ENCODE data around the gene KRT12. TPM values are rescaled to one million over a fixed set of nuclear protein-coding genes. Genes with fewer than 3 reads are reported as not detected.

KRT12 gene
- total and polyA plus RNA-seq, 9 of the 15 experiments (the other 6 are each of a cell fraction or from before 2014, with no cell fraction given), result 0.18 to 7.0 (median 2.2) TPM

- POLR2A ChIA-PET, result interaction anchor here (0.7 kb wide), 1 partner anchor 391 kb away, joined by 3 read pairs; no protein-coding TSS in a partner anchor
- H3K9me3 ChIP-seq (replicated peaks; ENCODE audit: control insufficient read depth, insufficient read depth, low read depth, low read length), result no peaks in the 10 kb centered on the region
- no peak for TF ChIP-seq ARHGAP35 (IDR thresholded peaks at IDR 0.05; ENCODE audit: partially characterized antibody)
- TF ChIP-seq CBX1 (IDR thresholded peaks at IDR 0.05; ENCODE audit: low read depth), result no peak
- no peak for TF ChIP-seq BHLHE40 (IDR thresholded peaks at IDR 0.05; ENCODE audit: low read length)
- TF ChIP-seq PBX2 (CRISPR knock-in tag; IDR thresholded peaks at IDR 0.05; ENCODE audit: low read depth), result no peak
- no peak for TF ChIP-seq PBX2 (tag; conservative IDR thresholded peaks at IDR 0.05; ENCODE audit: low read depth)
- no peak for TF ChIP-seq POLR3G (IDR thresholded peaks at IDR 0.05; ENCODE audit: extremely low read depth, insufficient read length, insufficient replicate concordance)
- TF ChIP-seq, protein P1, sequence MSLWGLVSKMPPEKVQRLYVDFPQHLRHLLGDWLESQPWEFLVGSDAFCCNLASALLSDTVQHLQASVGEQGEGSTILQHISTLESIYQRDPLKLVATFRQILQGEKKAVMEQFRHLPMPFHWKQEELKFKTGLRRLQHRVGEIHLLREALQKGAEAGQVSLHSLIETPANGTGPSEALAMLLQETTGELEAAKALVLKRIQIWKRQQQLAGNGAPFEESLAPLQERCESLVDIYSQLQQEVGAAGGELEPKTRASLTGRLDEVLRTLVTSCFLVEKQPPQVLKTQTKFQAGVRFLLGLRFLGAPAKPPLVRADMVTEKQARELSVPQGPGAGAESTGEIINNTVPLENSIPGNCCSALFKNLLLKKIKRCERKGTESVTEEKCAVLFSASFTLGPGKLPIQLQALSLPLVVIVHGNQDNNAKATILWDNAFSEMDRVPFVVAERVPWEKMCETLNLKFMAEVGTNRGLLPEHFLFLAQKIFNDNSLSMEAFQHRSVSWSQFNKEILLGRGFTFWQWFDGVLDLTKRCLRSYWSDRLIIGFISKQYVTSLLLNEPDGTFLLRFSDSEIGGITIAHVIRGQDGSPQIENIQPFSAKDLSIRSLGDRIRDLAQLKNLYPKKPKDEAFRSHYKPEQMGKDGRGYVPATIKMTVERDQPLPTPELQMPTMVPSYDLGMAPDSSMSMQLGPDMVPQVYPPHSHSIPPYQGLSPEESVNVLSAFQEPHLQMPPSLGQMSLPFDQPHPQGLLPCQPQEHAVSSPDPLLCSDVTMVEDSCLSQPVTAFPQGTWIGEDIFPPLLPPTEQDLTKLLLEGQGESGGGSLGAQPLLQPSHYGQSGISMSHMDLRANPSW (CRISPR knock-in tag; IDR thresholded peaks at IDR 0.05), result no peak
- TF ChIP-seq JUND (IDR thresholded peaks at IDR 0.05; ENCODE audit: borderline replicate concordance, low read depth, low read length), result no peak
- TF ChIP-seq JUND (tag; IDR thresholded peaks at IDR 0.05; ENCODE audit: borderline replicate concordance, low read depth, low read length), result no peak
Observed at GRCh38 chr17:40901981-40902474, 35.0 kb upstream of the KRT12 start.

More at GRCh38 chr17:40901981-40902474, 35.0 kb upstream of the KRT12 start:
- no peak for DNase-seq (ENCODE audit: extremely low read depth in 1 of 4, low spot score in 3 of 4)
- WGBS (ENCODE audit: insufficient coverage, low coverage, missing lambda C conversion rate), result 0% methylated on average over 1 of the region's 1 CpG
- no peak overlapping the region for H3K9ac ChIP-seq (ENCODE audit: insufficient read depth in 1 of 2, low read depth in 2 of 2, low read length in 2 of 2)
- H3K79me2 ChIP-seq (ENCODE audit: control insufficient read depth, insufficient read depth, low read length), result no peaks in the 10 kb centered on the region
- CTCF ChIA-PET (ENCODE audit: low intra/inter-chr PET ratio), result interaction anchor here (0.6 kb wide), 1 partner anchor 216 kb away, joined by 3 read pairs; no protein-coding TSS in a partner anchor
- H3K27me3 ChIP-seq (ENCODE audit: control insufficient read depth in 2 of 2, insufficient read depth in 2 of 2, low read length in 2 of 2), result peaks cover 24 to 40% of the 10 kb centered on the region in 2 experiments
- 0 out of 2 replicates have a peak, but pooled peaks cover 2% of the 10 kb centered on the region for H4K20me1 ChIP-seq (replicated peaks; ENCODE audit: control insufficient read depth, insufficient read depth, low read length)
- BruUV-seq (replicated peaks), result no TSS peak
- intact Hi-C loops (cut with micrococcal nuclease) (loop anchor here (10.0 kb wide), 2 partner anchors 287 to 593 kb away; no protein-coding TSS in a partner anchor), in situ Hi-C loops (cut with MboI) (loop anchor here (10.0 kb wide), 1 partner anchor 97 kb away; no protein-coding TSS in a partner anchor)
- no peak overlapping the region for H3K4me2 ChIP-seq (ENCODE audit: insufficient read depth, low read length)
- no peak overlapping the region for H3K4me3 ChIP-seq
- no peaks in the 10 kb centered on the region; a peak in 1 of 5 replicates for H3K4me1 ChIP-seq (replicated peaks in 1 of 2; ENCODE audit: control insufficient read depth in 2 of 2, insufficient read depth in 2 of 2, low read length in 2 of 2)
- H3K36me3 ChIP-seq (ENCODE audit: control insufficient read depth, insufficient read depth, low read length), result no peaks in the 10 kb centered on the region
- H2AFZ ChIP-seq (ENCODE audit: low read depth, low read length), result no peak overlapping the region
- H3K9me1 ChIP-seq (ENCODE audit: control insufficient read depth, insufficient read depth, low read length), result no peaks in the 10 kb centered on the region
- no peak overlapping the region for H3K27ac ChIP-seq (ENCODE audit: extremely low read depth, low read depth, low read length)
- FAIRE-seq, result no peak
- no peak for ATAC-seq
